ENCODE measurements around the gene SENP7. TPM values are rescaled to one million over a fixed set of nuclear protein-coding genes. Genes with fewer than 3 reads are reported as not detected.

SENP7 gene
- total RNA-seq, 4 donors from 2014 or later, result 13.2 to 18.3 (median 15.8) TPM

GRCh38 chr3:101533603-101533968, 20.6 kb upstream of the SENP7 start:
- no peak overlapping the region for H3K4me3 ChIP-seq (ENCODE audit: low read depth, poor library complexity, severe bottlenecking)
- intact Hi-C loops (cut with DNase I; ENCODE audit: low total_unique reads), result no loop called here
- DNase-seq (ENCODE audit: low spot score in 2 of 2), result no peak
- TF ChIP-seq, protein P1, sequence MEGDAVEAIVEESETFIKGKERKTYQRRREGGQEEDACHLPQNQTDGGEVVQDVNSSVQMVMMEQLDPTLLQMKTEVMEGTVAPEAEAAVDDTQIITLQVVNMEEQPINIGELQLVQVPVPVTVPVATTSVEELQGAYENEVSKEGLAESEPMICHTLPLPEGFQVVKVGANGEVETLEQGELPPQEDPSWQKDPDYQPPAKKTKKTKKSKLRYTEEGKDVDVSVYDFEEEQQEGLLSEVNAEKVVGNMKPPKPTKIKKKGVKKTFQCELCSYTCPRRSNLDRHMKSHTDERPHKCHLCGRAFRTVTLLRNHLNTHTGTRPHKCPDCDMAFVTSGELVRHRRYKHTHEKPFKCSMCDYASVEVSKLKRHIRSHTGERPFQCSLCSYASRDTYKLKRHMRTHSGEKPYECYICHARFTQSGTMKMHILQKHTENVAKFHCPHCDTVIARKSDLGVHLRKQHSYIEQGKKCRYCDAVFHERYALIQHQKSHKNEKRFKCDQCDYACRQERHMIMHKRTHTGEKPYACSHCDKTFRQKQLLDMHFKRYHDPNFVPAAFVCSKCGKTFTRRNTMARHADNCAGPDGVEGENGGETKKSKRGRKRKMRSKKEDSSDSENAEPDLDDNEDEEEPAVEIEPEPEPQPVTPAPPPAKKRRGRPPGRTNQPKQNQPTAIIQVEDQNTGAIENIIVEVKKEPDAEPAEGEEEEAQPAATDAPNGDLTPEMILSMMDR (IDR thresholded peaks at IDR 0.05), result no peak
- no peak for TF ChIP-seq POLR2A (IDR thresholded peaks at IDR 0.05)
- WGBS, 2 donors, result 58 to 68% methylated on average over 1 of the region's 1 CpG

DNA sequence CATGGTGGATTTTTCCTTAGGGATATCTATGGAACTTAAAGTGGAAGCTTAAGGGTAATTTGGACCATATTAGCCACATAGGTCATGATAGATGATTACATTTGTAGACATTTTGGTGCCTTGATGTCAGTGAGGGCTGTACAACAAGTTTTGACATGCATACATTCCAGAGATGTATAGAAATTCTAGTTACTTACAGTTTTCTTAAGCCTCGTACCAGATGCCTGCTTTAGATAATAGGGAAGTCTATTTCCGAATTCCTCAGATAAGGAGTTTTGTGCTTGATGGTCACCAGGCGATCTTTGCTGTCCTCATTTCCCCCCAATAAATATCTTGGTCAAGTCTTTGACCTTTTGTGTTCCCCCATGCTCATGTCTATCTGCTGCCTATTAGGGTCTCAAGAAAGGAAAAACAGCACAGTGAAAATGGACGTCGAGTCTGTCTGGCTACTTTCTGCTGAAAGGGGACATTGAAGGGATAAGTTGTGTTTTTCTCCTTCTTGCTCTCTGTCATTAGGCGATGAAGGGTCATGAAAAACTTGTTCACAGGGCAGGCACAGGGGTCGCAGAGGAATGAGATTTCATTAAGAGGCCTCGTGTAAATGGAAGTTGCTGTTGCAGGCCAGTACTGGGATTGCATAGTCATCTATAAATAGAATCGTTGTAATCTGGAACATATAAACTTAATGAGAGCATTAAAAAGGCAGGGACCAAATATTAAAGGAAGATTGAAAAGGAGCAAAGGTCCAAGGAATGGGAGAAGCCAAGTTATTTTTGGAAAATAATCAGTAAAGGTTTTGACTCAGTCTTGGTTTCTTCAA, 20.0 kb upstream of the SENP7 start:
- 62 to 65% methylated on average over 9 of the region's 9 CpGs for WGBS, 2 donors
- no peak for DNase-seq (ENCODE audit: low spot score in 2 of 2)
- TF ChIP-seq, protein P1 (IDR thresholded peaks at IDR 0.05), result no peak
- TF ChIP-seq POLR2A (IDR thresholded peaks at IDR 0.05), result no peak
- H3K4me3 ChIP-seq (ENCODE audit: low read depth, poor library complexity, severe bottlenecking), result no peak overlapping the region
- intact Hi-C loops (cut with DNase I; ENCODE audit: low total_unique reads), result no loop called here

DNA sequence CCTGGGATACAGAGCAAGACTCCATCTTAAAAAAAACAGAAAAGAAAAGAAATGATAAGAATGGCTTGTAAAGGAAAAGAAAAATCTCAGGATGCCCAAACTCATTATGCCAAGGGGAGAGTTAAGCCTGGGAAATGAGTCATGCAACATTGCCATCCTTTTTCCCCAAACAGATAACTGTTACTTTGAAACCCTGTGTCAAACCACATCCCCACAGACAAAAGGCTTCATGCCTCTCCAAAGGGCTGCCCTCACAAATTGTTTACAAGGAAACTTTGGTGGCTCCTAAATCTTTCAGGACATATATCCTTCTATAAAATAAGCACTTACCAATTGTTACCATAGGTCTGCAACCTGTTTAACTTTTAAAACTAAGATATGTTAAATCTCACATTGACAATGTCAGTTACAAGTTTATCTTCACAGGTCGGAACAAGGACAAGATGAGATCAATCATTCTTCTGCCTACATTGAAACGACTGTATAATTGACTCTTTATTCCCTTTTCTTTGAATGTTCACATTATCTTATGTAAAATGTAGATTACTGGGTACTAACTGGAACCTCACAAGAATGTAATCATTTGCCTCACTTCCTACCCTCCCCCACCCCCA, 18.6 kb upstream of the SENP7 start:
- intact Hi-C loops (cut with DNase I; ENCODE audit: low total_unique reads), result no loop called here
- no peak for TF ChIP-seq POLR2A (IDR thresholded peaks at IDR 0.05)
- TF ChIP-seq, protein P1 (IDR thresholded peaks at IDR 0.05), result no peak
- no peak for DNase-seq (ENCODE audit: low spot score in 2 of 2)
- no peak overlapping the region for H3K4me3 ChIP-seq (ENCODE audit: low read depth, poor library complexity, severe bottlenecking)
- 37 to 49% methylated on average over 2 of the region's 2 CpGs for WGBS, 2 donors

DNA sequence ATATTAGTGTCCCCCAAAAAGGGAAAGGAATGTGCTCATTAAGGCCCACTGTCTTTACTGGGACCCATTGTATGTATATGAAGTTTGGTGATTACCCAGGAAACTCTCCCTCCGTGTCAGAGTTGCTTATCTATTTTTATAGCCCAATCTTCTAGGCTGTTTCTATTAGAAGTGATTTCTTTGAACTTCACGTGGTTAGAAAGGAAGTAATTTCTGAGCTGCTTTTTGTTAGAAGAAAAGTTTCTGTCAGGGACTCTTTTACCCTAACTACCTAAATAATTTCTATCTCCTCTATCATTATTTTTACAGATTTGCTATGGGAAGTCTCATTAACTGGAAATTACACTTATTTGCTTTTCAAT, 17.7 kb upstream of the SENP7 start:
- 59 to 69% methylated on average over 2 of the region's 2 CpGs for WGBS, 2 donors
- no peak overlapping the region for H3K4me3 ChIP-seq (ENCODE audit: low read depth, poor library complexity, severe bottlenecking)
- DNase-seq (ENCODE audit: low spot score in 2 of 2), result no peak
- intact Hi-C loops (cut with DNase I; ENCODE audit: low total_unique reads), result no loop called here
- TF ChIP-seq, protein P1 (IDR thresholded peaks at IDR 0.05), result no peak
- no peak for TF ChIP-seq POLR2A (IDR thresholded peaks at IDR 0.05)

DNA sequence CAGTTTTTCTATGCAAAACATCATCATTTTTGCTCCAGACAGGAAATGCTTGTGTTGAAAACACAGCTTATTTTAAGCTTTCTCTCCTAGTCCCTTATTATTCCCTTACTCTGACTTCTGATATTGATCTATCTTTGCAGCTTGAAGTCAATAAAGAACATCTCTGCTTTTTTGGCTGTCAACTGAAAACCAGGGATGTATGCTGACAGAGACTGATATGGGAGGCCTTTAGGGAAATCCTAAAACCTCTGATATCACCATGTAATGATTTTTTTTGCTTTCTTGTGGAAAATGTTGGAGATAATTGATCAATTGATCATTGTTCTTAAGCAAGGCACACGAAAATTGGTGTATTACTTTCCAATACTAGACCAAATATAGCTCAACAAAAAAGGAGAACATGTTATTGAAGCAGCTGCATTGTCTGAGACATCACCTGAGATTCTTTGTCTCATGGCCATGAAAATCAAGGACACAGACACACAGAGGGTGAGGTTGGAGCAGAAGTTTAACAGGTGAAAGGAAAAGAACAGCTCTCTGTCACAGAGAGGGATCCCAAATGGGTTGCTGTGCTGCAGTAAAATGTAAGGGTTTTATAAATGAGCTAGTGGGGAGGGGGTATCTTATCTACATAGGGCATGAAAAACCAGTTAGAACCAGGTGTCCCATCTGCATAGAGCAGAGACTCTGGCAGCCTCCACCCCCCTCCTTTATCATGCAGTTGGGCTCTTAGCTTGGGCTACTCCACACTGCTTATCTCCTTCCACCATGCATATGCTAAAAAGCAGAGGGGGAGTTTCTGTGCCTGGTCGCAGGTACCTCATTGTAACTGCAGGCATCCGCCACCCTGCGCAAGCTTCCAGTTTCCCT, 17.0 kb upstream of the SENP7 start:
- intact Hi-C loops (cut with DNase I; ENCODE audit: low total_unique reads), result no loop called here
- WGBS, 2 donors, result 84 to 88% methylated on average over 4 of the region's 4 CpGs
- no peak for DNase-seq (ENCODE audit: low spot score in 2 of 2)
- no peak overlapping the region for H3K4me3 ChIP-seq (ENCODE audit: low read depth, poor library complexity, severe bottlenecking)
- TF ChIP-seq POLR2A (IDR thresholded peaks at IDR 0.05), result no peak
- TF ChIP-seq, protein P1 (IDR thresholded peaks at IDR 0.05), result no peak
